SKM-1 (cell line): ENCODE results near the gene DPP6.

Experiments
- DNase-seq: peaks from one replicate; lab custom pipeline; 2025; ENCODE audit not compliant: unreplicated experiment; lab: John Stamatoyannopoulos, UW

DPP6 gene

DNA sequence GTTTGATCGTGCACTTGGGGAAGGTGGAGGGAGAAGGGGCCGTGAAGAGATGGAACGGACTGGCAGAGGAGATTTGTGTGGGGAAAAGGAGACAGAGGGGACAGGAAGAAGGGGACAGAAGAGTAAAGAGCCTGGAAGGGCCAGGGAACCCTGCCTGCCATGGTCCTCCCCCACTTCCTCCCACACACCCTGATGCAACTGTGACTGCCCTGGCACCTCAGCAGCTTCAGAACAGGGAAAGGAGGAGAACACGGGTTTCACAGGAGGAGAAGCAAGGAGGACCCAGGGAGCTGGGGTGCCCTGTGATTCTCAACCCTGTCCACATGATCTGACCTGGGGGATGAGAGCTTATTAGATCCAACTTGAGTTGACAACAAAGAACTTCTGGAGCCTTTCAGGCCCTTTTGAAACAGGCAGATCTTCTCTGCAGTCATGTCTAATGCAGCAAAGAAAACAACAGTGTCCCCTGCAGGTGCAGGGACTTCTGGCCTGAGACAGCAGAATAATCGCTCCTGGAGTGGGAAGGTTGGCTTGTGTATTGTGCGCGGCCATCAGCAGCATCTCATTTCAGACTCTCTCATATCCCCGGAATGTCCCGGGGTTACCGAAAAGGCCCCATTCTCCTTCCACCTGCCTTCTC lies 529.2 kb downstream of the DPP6 start:
- DNase-seq: no peak

DNA sequence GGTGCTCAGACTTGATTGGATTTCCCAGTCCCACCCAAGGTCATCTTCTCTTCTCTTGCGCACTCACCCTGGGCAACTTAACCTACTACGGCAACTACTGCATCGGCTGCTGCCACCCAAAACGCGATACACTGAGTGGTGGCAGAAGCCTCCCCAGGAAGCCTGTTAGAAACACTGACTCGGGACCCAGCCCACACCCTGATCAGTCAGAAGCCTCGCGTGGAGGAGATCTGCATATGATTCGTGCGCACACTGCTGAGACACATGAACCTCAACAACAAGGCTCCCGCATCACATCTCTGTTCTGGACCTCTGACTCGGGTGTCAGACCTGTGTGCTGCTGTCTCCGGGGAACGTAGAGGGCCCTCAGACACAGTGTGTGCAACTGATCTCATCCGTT lies 531.3 kb downstream of the DPP6 start:
- DNase-seq: no peak

DNA sequence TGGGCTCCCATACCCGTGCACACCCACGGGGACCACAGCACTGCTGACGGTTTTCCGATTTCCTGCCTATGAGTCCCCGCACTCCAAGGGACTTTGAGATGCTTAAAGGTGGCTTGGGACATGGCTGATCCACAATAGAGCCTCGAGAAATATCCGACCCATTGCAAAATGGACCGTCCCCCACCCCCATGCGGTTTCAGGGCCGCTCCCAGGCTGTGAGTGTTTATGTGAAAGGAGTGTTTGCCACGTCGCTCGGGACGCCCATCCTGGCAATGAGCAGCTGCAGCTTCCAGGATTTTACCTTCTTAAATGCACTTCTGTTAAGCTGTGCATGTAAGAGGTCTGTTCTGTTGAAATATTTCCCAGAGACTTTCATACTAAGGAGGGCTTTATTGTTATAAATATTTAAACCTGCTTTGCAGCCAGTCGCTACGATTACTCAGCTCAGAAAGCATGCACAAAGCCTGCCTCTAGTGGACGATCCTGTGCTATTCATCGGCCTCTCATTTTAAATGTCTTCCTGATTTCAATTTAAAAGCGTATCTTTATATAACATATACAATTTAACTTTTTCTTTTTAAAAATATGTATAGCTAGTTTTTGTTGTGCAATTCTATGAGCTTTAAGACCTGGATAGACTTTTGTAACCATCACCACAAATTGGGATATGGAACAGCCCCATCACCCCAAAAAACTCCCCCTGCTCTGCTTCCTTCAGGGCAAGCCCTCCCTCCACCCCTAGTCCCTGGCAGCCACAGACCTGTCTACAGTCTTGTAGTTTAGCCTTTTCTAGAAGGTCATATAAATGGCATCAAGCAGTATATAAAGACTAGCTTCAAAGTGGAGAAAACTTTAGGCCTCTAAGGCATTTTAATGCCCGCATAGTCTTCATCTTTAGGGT lies 532.4 kb downstream of the DPP6 start:
- DNase-seq: no peak

DNA sequence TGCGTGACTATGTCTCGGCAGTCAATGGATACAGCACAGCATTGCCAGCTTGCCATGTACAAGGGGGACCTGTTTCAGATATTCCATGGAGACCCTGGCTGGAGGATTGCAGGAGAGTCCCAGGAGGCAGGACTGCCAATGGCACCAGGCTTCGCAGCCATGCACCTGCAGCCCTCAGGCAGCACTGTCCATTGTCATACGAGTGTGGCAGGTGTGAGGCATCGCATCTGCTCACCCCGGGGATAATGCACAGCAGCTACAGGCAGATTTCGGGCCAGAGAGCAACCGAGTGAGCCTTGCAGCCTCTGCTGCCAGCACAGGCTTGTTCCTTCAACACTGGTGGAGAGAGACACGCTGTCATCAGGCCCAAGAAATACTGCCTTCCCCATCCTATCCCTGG lies 535.6 kb downstream of the DPP6 start:
- DNase-seq: no peak

DNA sequence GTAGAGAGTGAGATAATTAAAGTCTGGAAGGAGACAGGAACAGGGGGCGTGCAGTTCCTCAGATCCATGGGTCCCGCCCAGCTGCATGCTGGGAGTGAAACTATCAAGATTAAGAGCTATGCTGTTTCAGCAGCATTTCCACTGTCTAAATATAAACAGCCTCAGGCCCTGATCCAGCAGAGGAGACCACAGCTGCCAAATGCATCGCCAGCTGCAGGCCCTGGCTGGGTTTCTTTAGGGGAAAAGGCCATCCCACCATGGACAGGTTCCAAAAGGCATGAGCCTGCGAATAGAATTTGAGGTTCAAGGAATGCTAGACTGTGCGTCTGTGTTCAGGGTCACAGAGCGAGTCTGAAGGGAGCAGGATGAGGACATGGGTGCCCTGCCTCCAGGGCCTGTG lies 539.3 kb downstream of the DPP6 start:
- DNase-seq: no peak

DNA sequence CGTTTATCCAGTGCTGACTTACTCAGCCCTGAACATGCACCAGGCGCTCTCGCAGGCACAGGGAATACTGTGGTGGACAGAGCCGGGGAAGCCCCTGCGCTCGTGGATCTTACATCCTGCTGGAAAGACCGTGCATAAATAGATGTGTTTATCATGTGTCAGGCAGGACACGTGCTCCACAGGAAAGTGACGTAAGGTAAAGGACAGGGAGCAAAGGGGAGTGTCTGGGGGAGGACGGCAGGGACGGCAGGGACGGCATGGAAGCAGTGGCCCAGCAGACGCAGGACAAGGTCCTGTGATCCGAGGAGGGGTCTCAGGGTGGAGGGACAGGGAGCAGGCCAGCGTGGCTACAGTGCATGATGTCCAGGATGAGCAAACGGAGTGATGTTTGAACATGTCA lies 540.2 kb downstream of the DPP6 start:
- DNase-seq: no peak

DNA sequence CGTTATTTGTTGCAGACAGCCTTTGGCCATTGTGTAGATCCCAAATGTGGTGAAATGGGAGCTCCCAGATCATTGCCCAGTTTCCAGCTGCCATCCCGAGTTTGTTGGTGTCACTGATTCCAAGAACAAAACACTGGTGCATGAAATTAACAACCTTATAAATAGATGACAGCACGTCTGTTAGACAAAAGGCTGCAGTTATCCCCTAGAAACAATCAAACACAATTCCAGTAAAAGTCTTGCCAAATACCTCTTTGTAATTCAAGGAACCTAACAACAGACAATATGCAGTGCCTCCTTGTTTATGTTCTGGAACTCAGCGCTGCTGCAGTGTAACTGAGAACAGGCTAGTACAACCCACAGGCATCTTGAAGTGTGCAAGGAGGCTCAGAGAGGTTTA lies 546.2 kb downstream of the DPP6 start:
- no peak for DNase-seq

DNA sequence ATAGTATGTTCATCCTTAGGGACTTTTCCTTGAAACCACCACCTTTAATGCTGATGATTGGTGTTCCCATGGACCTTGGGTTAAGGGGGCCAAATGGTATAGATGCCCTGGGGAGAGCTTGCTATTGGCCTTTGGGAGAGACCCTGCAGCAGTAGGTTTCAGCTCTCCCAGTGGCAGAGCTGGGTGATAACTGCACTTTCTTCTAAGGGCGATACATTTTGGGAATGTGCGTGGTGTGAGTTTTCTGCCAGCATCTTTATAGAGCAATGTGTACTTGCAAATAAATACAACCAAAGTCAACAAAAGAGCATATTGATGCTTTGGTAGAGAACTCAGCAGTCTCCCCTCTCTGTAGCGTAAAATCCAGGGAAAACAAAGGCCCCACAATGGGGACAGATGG lies 546.7 kb downstream of the DPP6 start:
- no peak for DNase-seq

DNA sequence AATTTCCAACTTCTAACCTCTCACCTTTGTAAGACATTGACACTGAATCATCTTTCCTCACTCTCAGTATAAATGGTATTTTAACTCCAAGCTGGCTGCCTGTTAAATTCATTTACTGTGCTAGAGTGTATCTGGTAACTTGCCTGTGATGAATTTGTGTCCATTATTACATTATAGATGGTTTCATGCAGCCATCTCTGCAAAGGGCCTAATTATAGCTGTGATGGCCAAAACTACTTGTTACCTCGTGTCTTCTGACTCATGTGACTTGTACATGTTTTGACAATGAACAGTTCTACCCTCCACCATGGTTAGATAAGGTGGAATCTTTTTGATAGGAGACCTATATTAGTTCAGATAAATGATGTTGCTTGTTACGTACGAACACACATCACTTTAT lies 558.7 kb downstream of the DPP6 start:
- DNase-seq: no peak

DNA sequence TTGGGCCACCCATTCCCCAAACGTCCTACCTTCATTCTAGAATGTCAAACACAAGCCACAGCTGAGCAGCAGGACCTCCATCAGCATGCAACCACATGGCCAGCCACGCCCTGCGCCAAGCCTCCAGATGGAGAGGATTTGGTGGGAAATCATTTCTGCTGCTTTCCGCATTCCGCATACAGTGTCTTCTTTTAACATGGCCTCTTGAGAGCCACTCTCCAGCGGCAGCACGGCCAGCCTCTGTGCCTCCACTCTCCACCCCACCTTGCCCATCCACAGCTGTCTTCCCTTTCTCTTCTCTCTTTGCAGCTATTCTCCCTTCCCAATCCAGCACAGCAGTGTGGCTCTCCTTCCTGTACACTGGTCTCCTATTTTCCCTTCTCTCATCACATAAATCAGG lies 561.6 kb downstream of the DPP6 start:
- no peak for DNase-seq

DNA sequence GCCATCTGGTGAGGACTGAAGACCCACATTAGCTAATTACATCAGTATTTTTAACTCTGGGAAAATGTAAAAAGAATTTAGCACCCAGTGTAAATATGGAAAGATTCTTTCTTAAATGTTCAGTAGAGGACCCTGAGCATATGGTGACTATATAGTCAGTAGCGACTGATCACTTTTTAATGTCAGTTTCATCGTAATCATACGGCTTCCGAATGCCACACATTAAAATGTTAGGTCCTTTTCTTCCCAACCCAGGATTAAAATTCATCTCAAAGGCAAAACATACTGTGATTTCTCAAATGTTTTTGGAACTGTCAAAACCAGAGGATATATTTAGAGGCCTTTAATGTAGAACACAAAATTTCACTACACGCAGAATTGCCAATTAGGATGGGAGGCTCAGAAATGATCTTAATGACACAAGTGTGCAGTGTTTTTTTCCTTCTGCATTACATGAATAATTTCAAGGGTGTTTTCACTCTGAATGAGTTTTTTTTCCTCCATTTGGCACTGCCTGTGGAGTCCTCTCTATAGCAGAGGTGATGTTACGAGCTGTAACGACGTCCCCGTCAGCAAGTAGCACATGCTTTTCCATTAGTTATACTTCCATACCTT lies 568.0 kb downstream of the DPP6 start:
- no peak for DNase-seq

DNA sequence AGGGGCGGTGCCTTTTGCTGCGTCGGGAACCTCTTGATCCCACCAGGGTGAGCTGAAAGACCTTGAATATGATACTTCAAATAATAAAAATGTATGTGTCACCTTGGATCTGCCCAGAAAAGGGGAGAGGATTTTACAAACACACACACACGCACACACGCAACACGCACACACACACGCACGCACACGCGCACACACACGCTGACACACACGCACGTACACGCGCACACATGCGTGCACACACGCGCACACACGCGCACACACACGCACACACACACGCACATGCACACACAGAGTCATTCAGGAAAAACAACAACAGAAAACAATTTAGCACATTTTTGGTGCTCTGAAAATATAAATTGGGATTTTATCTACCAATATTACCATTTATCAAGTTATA lies 571.2 kb downstream of the DPP6 start:
- no peak for DNase-seq

DNA sequence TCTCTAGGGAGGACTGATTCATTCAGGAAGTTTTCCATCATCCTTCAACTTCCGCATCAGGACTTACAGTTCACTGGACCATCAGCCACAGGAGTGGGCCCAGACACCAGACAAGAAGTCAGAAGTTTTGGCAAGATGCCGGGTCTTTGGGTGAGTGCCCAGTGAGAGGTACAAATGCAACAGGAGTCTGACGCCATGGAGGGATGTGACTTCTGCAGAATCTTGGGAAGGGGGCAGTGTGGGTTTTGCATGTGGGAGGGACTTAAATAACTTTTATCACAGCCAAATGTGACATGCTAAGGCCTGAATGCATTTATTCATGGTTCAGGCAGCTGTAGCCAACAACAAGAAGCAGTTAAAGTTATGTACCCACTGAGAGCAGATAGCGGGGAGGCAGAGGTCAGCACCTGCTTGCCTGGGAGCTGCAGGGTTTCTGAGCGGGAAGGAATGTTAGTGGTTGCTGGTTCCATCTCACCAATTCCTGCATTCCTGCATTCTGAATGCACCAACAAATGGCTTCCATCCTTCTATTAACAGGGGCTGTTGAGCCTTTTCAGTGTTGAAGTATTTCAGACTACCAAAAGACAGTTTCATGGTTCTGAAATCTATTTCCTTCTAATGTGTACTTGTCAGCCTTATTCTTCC lies 575.6 kb downstream of the DPP6 start:
- DNase-seq: no peak

DNA sequence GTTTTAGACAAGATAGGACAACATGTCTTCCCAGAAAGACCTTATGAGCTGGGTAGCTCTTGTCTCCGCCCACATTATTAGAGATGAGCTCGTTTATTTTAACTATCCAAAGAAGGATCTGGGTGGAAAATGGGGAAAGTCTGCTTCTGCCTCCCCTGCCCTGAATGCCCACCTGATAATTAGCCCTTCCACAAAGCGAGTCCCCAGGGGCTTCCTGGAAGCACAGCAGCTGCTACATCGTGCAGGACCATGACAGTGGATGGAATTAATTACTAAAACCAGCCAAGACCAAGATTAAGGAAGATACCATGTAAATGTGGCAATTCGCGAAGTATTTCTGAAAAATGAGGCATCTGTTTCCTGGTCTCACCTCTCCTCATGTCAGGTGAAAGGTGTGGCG lies 576.4 kb downstream of the DPP6 start:
- DNase-seq: no peak

DNA sequence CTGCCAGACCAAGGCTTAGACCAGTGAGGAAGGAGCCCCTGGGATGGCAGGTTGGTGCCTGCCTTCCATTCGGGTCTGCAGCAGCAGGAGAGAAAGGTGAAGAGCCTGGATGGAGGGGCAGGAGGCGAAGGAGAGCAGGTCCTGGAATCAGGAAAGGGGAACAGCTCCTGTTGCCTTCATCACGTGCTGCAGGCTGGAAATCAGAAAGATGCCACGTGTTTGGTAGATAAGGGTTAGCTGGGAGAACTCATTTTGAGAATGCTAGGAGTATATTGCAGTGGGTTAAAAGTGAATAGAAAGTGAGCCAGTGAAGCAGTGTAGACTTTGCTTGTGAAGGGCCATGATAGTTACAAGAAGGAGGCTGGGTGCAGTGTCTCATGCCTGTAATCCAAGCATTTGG lies 579.0 kb downstream of the DPP6 start:
- DNase-seq: no peak

DNA sequence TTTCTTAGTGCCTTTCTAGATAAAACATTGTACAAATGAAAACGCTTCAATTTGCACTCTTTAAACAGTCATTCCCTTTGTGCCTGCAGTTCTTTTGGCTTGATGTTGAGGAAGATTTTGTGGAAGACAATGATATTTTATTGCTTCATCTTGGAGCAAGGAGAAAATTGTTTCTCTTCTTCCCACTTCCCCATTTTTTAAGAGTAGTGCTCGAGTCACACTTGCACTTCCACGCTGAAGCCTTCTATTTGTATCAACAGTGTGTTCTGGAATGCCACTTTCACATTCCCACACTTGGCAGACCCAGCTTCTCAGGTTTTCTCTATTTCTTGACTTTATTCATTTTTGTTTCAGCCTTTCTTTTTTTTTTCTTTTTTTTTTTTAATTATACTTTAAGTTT lies 581.4 kb downstream of the DPP6 start:
- DNase-seq: no peak

DNA sequence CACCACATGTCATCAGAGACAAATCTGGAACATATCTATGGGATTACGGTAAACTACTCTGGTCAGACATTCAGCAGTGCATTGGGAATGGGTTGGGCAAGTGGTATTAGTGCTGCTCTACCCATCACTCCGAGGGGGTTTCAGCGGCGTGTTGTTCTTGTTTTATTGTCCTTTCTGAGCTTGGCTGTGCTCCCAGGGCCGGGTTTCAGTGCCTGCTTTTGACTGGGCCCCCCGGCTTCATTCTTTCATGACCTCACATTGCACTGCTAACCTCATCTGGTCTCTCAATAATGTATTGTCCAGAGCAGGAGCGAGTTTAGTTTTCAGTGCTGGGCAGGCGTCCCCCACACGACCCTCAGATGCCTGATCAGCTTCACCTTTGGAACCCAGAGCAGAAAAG lies 586.1 kb downstream of the DPP6 start:
- DNase-seq: no peak

DNA sequence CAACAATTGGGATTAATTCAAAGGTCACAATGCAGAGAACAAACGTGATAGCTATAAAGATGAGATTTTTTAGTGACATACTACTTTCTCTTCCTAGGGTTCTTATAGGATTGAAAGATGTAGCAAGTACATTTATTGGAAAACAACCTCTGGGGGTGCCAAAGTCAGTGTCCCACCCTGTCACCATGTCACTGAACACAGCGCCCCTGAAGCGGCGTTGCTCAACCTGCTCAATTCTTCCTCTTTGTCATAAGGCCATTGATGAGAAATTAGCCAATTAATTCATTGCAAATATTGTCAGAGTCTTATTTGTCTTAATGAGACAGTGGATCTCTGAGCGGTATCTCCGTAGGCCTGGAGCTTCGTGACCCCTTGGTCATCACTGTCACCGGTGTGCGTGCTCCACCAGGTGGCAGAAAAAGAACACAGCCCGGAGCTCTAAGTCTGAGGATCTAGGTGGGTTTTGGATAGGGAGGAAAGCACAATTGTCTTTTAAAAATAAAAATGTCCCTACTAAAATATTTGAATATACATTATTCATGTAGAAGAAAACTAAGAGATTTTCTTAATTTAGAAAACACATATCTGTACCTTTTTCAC lies 588.2 kb downstream of the DPP6 start:
- DNase-seq: no peak

DNA sequence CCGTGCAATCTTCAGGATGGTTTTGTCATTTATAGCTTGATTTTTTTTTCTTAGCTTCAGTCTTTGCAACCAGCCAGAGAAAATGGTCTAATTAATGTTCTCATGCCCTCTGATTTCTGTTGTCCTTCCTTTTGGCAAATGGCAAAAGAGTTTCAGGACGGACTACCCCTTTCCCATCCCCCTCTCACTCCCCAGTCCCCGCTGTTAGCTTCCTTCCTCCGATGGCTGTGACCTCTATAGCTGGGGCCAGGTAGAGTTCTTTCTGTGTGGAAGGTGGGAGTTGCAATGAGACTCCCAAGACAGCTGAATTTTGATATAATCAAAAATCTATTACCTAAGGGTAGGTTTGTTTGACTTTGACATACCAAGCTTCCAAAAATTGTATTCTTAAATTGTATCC lies 588.7 kb downstream of the DPP6 start:
- no peak for DNase-seq

DNA sequence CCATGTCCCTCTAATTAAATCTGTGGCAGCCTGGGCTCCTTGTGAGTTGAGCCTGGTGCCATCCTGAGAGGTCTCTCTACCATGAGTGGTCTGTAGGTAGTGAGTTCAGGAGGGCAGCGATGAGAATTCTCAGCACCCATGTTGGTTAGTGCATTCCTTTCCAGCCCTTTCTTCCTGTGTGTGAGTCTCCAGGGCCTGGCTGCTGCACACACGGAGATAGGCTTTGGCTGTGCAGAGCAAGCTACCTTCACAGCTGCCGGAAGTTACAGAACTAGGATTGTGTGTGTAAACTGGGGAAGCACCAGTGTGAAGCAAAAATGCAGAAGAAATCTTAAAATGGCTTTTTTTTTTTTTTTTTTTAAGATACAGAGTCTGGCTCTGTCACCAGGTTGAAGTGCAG lies 592.2 kb downstream of the DPP6 start:
- no peak for DNase-seq
